Calu3 (cell line): ENCODE measurements around the gene CYS1. TPM values are rescaled to one million over a fixed set of nuclear protein-coding genes. Genes with fewer than 3 reads are reported as not detected.

Experiments
- BruUV-seq: library from RNA; stranded (reverse); fragments of 400-500 nt; replicated peaks from 2 replicates; lab custom pipeline; 2021; lab: Mats Ljungman, UMichigan
- CTCF ChIA-PET: fragments of 300-600 bp; sonication (Branson Sonifier 250); formaldehyde crosslinking; loops from one replicate; lab custom pipeline; 2022; ENCODE audit warnings: antibody characterized with exemption; lab: Charles Lee
- DNase-seq: peaks from one replicate; pipeline ENCODE4 v3.0.0; 2022
- H3K27ac Mint-ChIP-seq: one replicate; pipeline ENCODE4 v1.8.0; 2022; ENCODE audit warnings: mixed read lengths; ENCODE audit not compliant: unreplicated experiment
- H3K27me3 Mint-ChIP-seq: one replicate; pipeline ENCODE4 v1.8.0; 2022; ENCODE audit warnings: mixed read lengths; ENCODE audit not compliant: unreplicated experiment
- H3K36me3 Mint-ChIP-seq: one replicate; pipeline ENCODE4 v1.8.0; 2022; ENCODE audit warnings: mild to moderate bottlenecking, moderate library complexity, mixed read lengths; ENCODE audit not compliant: insufficient read depth, unreplicated experiment
- H3K4me1 Mint-ChIP-seq: one replicate; pipeline ENCODE4 v1.8.0; 2022; ENCODE audit warnings: mild to moderate bottlenecking, low read depth, mixed read lengths; ENCODE audit not compliant: unreplicated experiment
- H3K4me3 Mint-ChIP-seq: one replicate; pipeline ENCODE4 v1.8.0; 2022; ENCODE audit warnings: mild to moderate bottlenecking, low read depth, moderate library complexity, mixed read lengths; ENCODE audit not compliant: unreplicated experiment
- H3K9me3 Mint-ChIP-seq: one replicate; pipeline ENCODE4 v1.8.0; 2022; ENCODE audit warnings: low read depth, mixed read lengths; ENCODE audit not compliant: unreplicated experiment
- intact Hi-C: fragments of 100-400 bp; cut with micrococcal nuclease; formaldehyde crosslinking; loops from one replicate; pipeline ENCODE4 v1.10.0; 2022; ENCODE audit not compliant: unreplicated experiment
- total RNA-seq: library from RNA; stranded (reverse); gene quantifications from 2 replicates; pipeline ENCODE4 v1.2.3, GENCODE V29; 2022
- TF ChIP-seq, protein P1 (sequence below): fragments of 200-600 bp; IDR thresholded peaks from one replicate; pipeline ENCODE4 v1.8.0; 2022; ENCODE audit warnings: antibody characterized with exemption; ENCODE audit not compliant: unreplicated experiment

CYS1 gene
- total RNA-seq, 1 experiment from 2014 or later: 4.8 TPM

GRCh38 chr2:10125842-10126631, 45.8 kb upstream of the CYS1 start:
- CTCF ChIA-PET: interaction anchor here (0.6 to 3.9 kb wide), 6 partner anchors 54 to 1004 kb away, joined by 3 to 35 read pairs (median 14); no protein-coding TSS in a partner anchor
- no peak for DNase-seq
- no peaks in the 10 kb centered on the region for H3K9me3 Mint-ChIP-seq
- peaks cover 38% of the 10 kb centered on the region for H3K4me1 Mint-ChIP-seq
- H3K27ac Mint-ChIP-seq: peak overlapping the region; percentile 84
- TF ChIP-seq, protein P1, sequence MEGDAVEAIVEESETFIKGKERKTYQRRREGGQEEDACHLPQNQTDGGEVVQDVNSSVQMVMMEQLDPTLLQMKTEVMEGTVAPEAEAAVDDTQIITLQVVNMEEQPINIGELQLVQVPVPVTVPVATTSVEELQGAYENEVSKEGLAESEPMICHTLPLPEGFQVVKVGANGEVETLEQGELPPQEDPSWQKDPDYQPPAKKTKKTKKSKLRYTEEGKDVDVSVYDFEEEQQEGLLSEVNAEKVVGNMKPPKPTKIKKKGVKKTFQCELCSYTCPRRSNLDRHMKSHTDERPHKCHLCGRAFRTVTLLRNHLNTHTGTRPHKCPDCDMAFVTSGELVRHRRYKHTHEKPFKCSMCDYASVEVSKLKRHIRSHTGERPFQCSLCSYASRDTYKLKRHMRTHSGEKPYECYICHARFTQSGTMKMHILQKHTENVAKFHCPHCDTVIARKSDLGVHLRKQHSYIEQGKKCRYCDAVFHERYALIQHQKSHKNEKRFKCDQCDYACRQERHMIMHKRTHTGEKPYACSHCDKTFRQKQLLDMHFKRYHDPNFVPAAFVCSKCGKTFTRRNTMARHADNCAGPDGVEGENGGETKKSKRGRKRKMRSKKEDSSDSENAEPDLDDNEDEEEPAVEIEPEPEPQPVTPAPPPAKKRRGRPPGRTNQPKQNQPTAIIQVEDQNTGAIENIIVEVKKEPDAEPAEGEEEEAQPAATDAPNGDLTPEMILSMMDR: no peak
- intact Hi-C loops: loop anchor here (5.0 kb wide), 1 partner anchor 281 kb away; no protein-coding TSS in a partner anchor
- H3K27me3 Mint-ChIP-seq: no peaks in the 10 kb centered on the region
- H3K4me3 Mint-ChIP-seq: peak overlapping the region; percentile 88
- no TSS peak for BruUV-seq
- peaks cover 71% of the 10 kb centered on the region for H3K36me3 Mint-ChIP-seq

GRCh38 chr2:10124538-10125045, 44.4 kb upstream of the CYS1 start:
- Mint-ChIP-seq H3K9me3 (no peaks in the 10 kb centered on the region), H3K36me3 (peaks cover 78% of the 10 kb centered on the region), H3K4me1 (peaks cover 38% of the 10 kb centered on the region), H3K27me3 (no peaks in the 10 kb centered on the region), H3K4me3 (peak overlapping the region; percentile 88), H3K27ac (peak overlapping the region; percentile 84)
- intact Hi-C loops: loop anchor here (1.0 to 5.0 kb wide), 2 partner anchors 283 to 311 kb away; no protein-coding TSS in a partner anchor
- no TSS peak for BruUV-seq
- TF ChIP-seq, protein P1: peak; percentile 42
- peak; percentile 58 for DNase-seq
- CTCF ChIA-PET: interaction anchor here (0.8 to 3.9 kb wide), 5 partner anchors 29 to 311 kb away, joined by 3 to 35 read pairs (median 18); no protein-coding TSS in a partner anchor

GRCh38 chr2:10123281-10123680, 43.1 kb upstream of the CYS1 start:
- Mint-ChIP-seq H3K4me1 (peaks cover 27% of the 10 kb centered on the region), H3K9me3 (no peaks in the 10 kb centered on the region), H3K4me3 (peak overlapping the region; percentile 88), H3K27ac (peak overlapping the region; percentile 84), H3K27me3 (no peaks in the 10 kb centered on the region), H3K36me3 (peaks cover 72% of the 10 kb centered on the region)
- BruUV-seq: no TSS peak
- CTCF ChIA-PET: interaction anchor here (0.6 to 3.9 kb wide), 4 partner anchors 51 to 312 kb away, joined by 3 to 35 read pairs (median 20); no protein-coding TSS in a partner anchor
- intact Hi-C loops: no loop called here
- no peak for DNase-seq
- TF ChIP-seq, protein P1: no peak

- H3K4me3 Mint-ChIP-seq: peak within 1 kb of the TSS; percentile 88
- DNase-seq: peak; percentile 96
- no peaks in the 10 kb centered on the region for H3K27me3 Mint-ChIP-seq
- CTCF ChIA-PET: interaction anchor here (0.6 to 3.9 kb wide), 2 partner anchors 90 to 313 kb away, joined by 3 to 35 read pairs; no protein-coding TSS in a partner anchor
- peaks cover 26% of the 10 kb centered on the region for H3K4me1 Mint-ChIP-seq
- no peaks in the 10 kb centered on the region for H3K9me3 Mint-ChIP-seq
- H3K36me3 Mint-ChIP-seq: peaks cover 72% of the 10 kb centered on the region
- H3K27ac Mint-ChIP-seq: peak within 1 kb of the TSS; percentile 92
- TF ChIP-seq, protein P1: no peak
- BruUV-seq: TSS peak; percentile 50
- intact Hi-C loops: no loop called here
Observed at GRCh38 chr2:10122500-10123280, 42.5 kb upstream of the CYS1 start, which contains the start of gene RRM2. Gene RRM2 (plus strand): TSS chr2:10122739. CDS start chr2:10122799, 60 bp downstream.
